ENCODE data around the gene SLC30A7. TPM values are rescaled to one million over a fixed set of nuclear protein-coding genes. Genes with fewer than 3 reads are reported as not detected.

The SLC30A7 gene
- polyA plus RNA-seq, 1 donor = 9.5 TPM

DNA sequence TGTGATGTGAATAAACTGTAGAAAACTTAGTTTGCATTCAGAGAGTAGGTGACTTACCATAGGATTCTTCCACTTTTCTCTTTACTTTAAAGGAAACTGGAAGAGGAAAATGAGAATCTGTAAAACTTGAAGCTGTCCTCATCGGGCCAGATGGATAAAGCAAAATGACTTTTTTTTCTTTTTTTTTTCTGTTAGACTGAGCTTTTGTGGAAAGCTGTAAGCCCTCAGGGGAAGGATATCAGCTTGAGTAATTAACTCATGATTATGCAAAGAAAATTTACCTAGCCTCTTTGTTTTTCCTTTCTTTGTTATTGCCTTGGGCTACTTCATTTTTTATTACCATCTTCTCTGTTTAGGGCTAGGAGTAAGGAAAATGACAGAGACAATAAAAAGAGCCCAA, 76.3 kb downstream of the SLC30A7 start:
- no peak for DNase-seq (ENCODE audit: low read depth)

DNA sequence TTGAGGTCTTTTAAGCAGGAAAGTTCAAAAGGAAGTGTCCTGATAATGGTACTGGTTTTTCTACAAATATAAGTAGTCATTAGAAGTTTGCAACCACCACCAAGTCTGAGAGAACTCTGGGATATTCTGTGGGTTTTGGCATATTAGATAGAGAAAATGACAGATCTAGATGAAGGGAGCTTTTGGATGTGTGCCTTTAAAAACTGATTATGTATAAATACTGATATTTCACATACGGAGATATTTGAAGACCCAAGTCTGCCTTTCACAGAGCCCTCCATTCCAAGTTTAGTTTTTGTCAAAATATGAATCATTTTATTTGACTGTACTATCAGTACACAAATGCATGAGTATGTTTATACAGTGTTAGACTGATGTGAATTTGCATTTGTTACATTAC, 81.0 kb downstream of the SLC30A7 start:
- no peak for DNase-seq (ENCODE audit: low read depth)

DNA sequence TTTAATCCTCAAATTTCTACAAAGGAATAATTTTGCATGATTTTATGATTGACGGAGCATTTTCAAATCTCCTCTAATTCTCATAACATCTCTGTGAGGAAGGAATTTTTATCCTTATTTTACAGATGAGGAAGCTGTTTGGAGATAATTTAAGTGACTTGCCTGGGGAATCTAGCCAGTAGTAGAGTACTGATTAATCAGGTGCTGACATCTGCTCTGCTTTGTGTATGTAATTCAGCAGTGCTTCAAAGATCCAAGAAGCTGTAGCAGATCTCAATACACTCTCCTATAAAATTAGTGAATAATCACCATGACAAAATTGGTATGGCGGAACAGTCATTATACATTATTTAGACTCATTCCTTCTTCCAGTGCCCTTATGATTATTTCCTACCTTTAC, 83.7 kb downstream of the SLC30A7 start:
- DNase-seq (ENCODE audit: low read depth) = no peak

DNA sequence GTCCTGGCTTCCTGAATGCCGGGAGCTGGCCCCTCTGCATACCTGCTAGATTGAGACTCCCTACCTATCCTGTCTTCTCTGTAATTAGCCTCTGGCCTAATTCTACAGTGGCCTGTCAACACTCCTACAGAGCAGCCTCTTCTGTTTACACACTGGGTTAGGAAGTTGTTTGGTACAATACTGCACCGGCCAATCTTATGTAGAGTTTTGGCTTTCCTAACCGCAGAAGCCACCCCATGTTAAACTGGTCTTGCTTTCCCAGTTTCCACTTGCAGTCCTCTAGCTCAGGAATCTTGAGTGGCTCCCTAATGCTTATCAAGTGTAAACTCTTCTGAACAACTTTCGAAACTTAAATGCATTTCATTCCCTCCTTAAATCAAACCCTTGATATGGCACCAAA, 86.9 kb downstream of the SLC30A7 start:
- no peak for DNase-seq (ENCODE audit: low read depth)

DNA sequence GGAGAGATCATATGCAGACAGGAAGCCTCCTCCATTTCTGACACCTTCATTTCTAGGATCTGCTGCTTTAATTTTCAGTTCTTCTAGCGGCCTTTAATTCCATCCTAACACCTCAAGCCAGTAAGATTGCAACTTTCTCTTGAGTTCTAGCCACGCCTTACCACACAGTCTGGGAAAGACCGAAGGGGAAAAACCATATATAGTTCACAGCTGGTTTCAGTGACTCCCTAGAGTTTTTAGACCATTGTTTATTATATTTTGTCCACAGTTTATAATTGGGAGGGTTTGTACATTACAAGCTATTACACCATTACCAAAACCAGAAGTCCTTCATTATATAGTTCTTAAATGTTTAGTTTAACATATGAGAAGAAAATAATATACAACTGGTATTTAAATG, 92.2 kb downstream of the SLC30A7 start:
- DNase-seq (ENCODE audit: low read depth) = no peak

DNA sequence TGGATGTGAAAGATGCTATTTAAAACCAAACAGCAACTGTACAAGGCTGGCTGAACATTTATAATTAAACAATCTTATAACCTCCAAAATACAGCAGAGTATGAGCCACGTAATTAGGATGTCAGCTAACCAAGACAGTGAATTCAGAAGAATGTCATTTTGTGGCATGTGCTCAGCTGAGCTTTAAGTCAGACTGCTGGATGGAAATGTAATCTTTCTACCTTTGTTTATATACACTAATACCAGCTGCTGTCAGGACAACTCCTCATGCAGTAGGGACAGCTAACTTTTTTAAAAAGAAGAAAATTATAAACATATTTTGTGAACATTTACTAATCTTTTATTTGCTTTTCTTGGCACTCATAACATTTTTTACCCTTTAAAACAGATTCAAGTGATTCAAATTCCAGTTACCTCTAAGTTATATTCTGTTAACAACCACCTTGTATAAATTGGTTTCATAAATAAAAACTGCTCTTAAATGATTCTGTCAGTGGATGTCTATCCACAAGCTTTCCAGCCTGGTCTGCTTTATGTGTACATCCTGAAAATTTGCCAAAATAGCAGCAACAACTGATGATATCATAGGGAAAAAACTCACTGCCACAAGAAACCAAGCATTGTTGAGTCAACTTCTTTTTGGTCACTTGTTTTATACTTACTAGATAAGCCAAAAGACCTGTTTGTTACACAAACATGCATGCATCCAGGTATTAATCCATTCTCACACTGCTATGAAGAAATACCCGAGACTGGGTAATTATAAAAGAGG, 93.6 kb downstream of the SLC30A7 start:
- peak; percentile 11 for DNase-seq (ENCODE audit: low read depth)

DNA sequence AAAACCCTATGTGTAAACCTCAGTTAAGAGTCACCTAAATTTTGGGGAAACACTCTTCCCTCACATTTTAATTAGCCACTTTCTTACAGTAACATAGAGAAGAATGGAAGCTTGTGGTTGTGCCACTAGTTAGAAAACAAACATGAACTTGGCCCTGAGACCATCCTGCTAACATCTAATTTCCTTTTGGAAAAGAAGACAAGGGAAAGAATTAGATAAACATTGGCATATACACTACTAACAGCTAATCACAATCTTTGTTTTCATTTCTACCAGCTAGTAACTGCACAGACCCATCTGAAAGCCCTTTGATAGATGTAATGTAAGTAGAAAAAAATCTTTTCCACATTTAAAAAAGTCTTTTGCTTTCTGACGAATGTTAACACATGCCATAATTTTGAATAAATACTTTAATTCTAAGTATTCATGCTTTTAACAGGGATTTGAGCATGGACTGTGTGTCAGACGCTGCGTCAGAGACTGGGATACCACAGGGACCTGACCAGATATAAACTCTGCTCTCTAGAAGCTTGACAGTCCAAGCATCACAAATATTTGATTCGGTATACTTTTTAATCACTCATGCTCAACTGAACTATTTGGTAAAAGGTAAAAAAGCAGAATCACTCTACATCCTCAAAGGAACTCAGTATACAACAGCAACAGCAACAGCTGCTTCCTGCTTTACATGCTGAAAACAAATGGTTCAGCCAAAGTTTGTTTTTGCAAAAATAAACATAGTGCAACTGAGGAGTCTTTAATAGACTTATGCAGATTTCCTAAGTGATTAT, 99.5 kb downstream of the SLC30A7 start:
- DNase-seq (ENCODE audit: low read depth) = peak; percentile 9

DNA sequence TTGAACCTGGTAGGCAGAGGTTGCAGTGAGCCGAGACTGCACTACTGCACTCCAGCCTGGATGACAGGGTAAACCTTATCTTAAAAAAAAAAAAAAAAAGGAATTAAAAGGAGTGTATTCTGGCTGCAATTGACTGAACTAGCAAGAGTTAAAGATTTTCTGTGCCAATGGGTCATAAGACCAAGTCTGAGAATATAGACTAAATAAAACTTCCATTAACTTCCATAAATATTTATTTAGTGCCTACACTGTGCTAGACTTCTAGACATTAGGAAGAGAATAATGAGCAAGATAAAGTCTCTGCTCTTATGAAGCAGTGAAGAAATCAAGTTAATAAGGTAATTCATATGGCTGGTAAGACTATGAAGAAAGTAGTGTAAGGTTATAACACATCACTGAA, 102.5 kb downstream of the SLC30A7 start:
- DNase-seq (ENCODE audit: low read depth) = no peak

DNA sequence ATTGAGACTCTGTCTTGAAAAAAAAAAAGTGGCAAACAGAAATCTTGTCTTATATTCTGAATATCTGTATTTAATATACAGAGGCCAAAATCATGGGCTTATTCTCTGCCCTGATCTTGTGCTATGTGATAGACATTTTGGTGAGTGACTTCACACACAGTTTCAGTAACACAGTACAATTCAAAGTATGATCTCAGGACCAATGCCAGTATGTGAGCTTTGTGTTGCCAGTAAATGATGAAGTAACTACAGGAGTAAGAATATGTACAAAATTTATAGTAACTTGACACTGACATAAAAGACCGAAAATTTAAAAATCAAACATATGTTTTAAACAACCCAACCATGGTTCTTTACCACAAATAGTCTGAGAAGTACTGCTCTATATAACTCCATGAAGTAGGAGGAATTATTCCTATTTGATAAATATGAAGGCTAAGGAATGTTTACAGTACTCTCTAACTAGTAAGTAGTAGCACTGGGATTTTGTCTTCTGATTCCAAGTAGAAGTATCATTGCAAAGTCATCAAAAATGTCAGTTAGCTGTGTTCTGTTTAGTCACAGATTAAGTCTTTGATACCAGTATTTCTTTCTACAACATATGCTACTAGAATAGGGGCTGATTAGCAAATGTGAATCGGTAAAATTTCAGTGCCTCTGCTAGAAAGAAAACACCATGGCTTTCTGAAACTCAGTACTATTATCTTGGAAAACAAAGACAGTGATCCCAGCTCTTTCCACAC, 104.4 kb downstream of the SLC30A7 start:
- no peak for DNase-seq (ENCODE audit: low read depth)

DNA sequence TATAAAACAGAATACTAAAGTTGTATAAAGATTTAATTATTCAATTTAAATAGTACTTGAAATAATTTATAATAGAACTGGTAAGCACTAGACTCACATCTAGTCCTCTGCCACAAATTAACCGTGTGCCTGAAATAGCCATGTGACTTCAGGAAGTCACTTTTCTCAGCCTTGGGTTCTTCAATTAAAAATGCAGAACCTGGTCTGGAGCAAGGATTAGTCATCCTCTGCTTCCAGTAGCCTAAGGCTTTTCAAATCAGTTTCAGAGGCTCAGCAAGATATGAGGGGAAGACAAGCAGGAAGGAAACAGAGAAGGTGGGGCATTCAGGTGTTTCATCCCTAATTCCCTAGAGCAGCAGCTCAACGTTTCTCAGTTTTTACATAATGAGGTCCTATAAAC, 106.7 kb downstream of the SLC30A7 start:
- no peak for DNase-seq (ENCODE audit: low read depth)

DNA sequence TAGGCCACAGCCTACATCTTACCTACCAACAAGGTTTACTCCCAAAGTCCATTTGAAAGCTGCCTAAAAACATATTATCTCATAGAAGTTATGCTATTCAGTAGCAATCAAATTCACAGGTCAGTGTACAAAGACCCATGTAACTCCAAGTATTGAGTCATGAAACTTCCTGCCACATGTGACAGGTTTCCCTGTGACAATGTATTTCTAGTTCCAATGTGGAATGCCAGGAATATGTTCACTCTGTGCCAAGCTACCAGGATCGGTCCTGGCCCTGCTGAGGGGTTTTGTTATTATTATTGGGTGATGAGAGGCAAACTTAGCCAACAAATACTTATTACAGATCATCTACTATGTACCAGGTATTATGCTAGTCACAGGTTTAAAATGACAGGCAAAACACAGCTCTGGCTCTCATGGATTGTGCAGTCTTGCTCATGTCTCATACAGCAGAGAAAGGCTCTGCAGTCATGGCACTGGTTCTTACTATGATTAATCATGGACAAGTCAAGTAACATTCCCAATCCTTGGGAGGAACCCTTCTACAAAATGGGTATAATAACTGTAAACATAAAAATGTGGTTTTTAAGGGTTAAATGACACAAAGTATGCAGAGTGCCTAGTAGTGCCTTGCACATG, 107.2 kb downstream of the SLC30A7 start:
- DNase-seq (ENCODE audit: low read depth) = no peak

DNA sequence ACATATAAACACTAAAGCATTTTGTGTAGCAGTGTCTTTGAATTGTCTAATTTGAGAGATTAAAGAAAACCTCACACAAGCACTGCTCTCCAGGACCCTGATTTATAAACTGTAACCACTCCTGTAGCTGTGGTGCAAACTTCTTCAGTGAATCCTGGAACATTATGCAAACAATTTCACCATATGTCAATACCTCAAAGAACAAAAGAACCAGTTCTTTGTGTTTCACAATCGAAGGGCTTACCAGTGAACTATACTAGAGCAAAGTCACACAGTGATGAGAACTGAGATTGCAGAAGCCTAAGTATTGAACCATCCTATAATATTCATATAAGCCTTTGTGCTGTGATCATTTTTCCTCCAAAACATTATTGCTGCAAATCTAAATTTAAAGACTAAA, 108.2 kb downstream of the SLC30A7 start:
- DNase-seq (ENCODE audit: low read depth) = no peak

DNA sequence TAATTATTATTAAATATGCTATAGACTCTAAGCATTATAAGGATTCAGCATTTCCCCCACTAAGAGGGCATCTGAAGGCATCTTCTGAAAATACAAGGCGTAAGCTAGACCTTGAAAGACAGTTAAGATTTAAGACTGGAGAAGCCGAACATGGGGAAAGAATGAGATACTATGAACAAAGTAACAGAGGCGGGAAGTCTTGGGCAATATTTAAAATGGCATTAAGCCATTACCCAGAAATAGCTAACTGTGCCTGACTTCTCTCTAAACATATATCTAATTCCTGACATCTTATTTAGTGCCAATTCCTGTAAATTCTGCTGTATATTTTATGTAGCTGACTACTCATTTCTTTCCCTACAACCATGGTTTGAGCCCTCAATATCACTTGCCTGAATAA, 108.8 kb downstream of the SLC30A7 start:
- DNase-seq (ENCODE audit: low read depth) = no peak

DNA sequence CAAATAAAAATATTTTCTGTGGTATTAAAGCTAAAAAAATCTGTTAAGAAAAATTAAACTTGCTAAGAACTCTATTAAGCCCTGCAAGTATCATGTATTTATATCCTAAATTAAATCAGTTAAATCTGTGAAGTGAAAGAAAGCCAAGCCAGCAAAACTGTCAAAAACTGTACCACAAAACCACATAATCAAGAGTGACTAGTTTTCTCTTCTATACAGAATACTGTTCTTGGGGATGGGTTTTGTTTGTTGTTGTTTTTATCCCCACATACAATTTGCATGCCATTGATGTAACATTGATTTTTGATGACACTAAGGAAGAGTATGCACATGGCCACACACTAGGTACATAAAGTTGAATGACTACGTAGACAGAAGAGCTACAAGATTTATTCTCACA, 109.3 kb downstream of the SLC30A7 start:
- no peak for DNase-seq (ENCODE audit: low read depth)

DNA sequence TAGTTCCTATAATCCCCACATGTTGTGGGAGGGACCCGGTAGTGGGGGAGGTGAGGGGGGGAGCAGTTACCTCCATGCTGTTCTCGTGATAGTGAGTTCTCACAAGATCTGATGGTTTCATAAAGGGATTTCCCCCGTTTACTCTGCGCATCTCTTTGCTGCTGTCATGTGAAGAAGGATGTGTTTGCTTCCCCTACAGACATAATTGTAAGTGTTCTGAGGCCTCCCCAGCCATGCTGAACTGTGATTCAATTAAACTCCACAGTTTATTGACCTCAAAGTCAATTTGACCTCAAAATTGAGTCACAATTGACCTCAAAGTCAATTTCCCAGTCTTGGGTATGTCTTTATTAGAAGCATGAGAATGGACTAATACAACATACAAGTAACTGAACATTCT, 110.0 kb downstream of the SLC30A7 start:
- DNase-seq (ENCODE audit: low read depth) = no peak

DNA sequence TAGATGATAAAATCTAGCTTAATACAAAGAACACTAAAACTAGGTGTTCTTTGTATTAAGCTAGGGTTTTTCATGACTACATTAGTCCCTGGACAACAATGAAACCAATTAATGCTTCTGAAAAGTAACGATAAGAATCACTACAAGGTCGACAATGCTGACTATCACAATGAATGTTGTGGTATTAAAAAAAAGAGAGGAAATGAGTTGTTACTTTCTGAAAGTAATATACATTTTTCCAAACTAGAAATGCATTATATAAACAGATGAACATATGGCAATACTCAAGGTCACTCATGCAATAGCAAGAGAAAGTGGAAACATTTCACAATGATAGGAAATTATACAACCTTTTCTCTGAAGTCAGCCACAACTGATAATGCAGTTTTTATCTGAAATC, 110.7 kb downstream of the SLC30A7 start:
- no peak for DNase-seq (ENCODE audit: low read depth)

DNA sequence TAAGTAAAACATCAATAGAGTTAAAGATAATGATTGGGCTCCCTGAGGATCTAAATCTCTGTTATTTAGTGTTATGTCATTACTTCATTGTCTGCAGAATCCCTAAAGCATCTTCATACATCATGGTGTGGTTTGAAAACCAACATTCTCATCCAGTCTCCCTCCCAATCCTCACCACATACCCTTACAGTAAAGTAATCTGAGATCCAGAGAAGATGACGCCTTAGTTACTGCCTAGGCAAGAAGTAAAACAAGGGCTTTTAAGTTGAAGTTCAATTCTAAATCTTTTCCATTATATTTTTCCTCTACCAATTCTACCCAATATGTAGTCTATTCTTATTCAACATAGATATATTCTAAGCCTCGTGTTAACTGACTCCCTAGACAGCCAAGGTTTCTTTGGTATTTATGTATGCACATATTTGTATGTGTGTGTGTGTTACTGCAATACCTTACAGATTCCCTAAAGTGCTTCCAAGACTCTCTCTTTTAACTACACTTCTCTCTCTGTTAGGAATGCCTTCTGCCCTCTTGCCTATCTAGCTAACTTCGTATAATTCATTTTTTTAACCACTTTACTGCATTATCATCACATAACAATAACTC, 112.4 kb downstream of the SLC30A7 start:
- no peak for DNase-seq (ENCODE audit: low read depth)

DNA sequence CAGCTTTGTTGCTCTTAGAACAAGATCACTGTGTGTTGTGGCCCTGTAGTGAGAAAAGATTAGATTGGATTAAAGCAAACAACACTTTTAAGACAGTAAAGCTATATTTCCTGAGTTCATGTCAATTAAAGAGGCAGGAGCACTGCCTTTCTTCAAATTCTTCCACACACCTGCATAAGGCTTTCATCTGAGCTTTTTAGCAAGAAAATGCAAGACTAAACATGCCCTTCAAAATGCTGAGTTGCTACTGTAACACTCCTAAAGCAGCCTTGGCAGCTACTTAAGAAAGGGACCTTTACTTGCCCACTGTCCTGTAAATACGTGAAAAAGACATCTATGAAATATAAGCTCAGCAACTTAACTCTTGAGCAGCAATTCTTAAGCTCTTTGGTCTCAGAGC, 117.9 kb downstream of the SLC30A7 start:
- no peak for DNase-seq (ENCODE audit: low read depth)

DNA sequence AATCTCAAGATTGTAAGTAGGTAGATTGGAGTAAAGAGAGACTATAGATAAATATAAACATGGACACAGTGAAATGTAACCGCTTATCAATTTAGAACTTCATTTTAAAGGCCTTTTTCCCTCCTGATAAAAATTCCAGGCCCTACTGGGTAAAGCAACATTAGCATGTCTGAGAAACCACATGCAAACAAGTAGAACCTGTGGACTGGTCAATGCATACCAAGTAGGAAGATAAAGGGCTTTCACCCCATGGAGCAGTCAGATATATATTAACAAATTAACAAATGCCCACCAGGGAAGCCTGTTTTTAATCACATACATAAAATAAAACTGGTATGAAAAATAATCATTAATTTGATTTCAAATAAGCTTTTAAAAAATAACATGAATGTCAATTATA, 121.6 kb downstream of the SLC30A7 start:
- DNase-seq (ENCODE audit: low read depth) = no peak

DNA sequence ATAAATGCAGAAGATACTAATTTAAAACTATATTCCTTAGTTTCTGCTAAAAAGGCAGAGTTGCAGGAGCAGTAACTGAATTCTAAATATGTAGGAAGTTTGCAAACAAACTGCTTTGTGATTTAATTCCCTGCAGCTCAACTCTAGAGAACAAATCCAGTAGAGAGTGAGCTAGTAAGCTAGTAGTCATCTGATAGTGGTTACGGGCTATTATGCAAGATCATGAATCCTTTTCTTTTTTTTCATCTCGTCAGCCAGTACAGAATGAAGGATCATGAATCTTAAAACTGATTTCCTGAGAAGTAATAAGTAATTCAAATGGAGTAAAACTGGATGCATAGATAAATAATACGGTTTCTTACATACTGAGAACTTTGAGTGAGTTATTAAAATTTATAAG, 126.4 kb downstream of the SLC30A7 start:
- DNase-seq (ENCODE audit: low read depth) = no peak

DNA sequence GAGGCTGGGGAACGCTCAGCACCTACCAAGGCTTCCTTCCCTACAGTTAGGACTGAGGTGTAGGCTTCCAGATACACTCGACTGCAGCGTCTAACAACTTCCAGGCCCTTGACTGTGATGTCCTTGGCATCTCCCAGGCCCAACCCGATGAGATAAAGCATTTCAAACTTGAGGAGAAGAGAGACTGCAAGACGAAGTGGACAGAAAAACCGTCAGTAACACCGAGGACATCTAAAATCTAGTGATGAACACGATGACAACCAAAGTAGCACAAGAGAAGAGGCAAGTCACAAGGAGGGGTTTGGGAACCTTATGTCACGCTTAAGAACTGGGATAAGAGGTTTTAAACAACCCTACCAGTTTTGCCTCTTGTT, 129.4 kb downstream of the SLC30A7 start:
- no peak for DNase-seq (ENCODE audit: low read depth)

All from forelimb muscle (tissue), 1 donor.